ENCODE results near the gene GPR55. TPM values are rescaled to one million over a fixed set of nuclear protein-coding genes. Genes with fewer than 3 reads are reported as not detected.
A peak's percentile ranks its signal among the peaks of the same experiment; 100 is the strongest.

Gene GPR55
- total RNA-seq, 1 donor from 2014 or later: not detected

DNA sequence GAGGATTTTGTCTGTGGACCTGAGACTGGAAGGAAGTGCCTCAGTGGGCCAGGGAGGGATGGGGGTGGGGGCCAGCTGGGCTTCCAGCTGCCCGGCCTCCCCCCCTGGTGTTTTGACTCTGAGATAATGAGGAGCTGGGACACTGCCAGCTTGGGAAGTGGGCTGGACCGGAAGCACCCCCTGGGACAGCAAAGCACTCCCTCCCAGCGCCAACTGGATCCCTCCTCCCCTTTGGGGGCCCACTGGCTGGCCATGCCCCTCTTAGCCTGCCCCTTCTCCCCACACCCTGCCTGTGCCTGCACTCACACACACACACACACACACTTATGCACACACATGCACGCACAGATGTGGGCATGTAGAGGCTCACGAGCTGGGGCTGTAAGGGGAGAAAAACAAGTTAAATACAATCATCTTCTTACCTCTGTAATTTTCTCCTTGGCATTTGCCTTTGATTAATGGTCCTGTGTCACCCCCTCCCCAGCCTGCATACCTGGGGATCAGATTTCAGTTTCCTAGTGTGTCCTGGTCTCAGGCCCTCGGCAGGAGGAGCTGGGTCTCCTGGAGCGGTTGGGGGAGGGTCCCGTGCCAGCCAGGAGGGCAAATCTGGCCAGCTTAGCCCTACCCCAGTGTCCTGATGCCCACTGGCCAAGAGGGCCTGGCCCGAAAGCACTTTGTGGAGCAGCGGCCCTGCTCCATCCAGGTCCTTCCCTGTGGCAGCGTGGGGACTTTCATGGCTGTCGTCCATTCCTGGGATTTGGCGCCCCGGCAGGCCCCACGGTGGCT, 56.7 kb downstream of the GPR55 start:
- Mint-ChIP-seq H3K4me1 (ENCODE audit: low read depth, unreplicated experiment) (peaks cover 51% of the 10 kb centered on the region), H3K4me3 (ENCODE audit: unreplicated experiment) (peak overlapping the region; percentile 79), H3K36me3 (ENCODE audit: low read depth, unreplicated experiment) (peaks cover 6% of the 10 kb centered on the region), H3K27ac (ENCODE audit: unreplicated experiment) (peak overlapping the region; percentile 72), H3K27me3 (ENCODE audit: low read depth, unreplicated experiment) (peaks cover 3% of the 10 kb centered on the region), H3K9me3 (ENCODE audit: unreplicated experiment) (no peaks in the 10 kb centered on the region)
- Histone ChIP-seq H3K79me2 (ENCODE audit: insufficient read depth, low read length) (peaks cover 23% of the 10 kb centered on the region), H3K36me3 (ENCODE audit: insufficient read depth, low read length) (no peaks in the 10 kb centered on the region), H3K4me1 (ENCODE audit: insufficient read depth, low read length) (peaks cover 33% of the 10 kb centered on the region), H3K9ac (ENCODE audit: low read length) (peak overlapping the region; percentile 10), H3K27me3 (ENCODE audit: insufficient read depth, low read length) (no peaks in the 10 kb centered on the region), H3K27ac (ENCODE audit: low read depth, low read length) (no peak overlapping the region), H2AFZ (ENCODE audit: low read depth, low read length) (no peak overlapping the region), H3K9me3 (ENCODE audit: insufficient read depth, low read depth, low read length) (no peaks in the 10 kb centered on the region), H3K4me3 (ENCODE audit: insufficient read depth, low read depth, low read length) (no peak overlapping the region), H3K4me2 (ENCODE audit: low read length) (peak overlapping the region; percentile 16), H4K20me1 (ENCODE audit: insufficient read depth, low read length) (peaks cover 68% of the 10 kb centered on the region)
- no peak for FAIRE-seq
- no peak for TF ChIP-seq EZH2 (IDR thresholded peaks at IDR 0.05; ENCODE audit: insufficient read depth, low read length)
- TF ChIP-seq, protein P1, sequence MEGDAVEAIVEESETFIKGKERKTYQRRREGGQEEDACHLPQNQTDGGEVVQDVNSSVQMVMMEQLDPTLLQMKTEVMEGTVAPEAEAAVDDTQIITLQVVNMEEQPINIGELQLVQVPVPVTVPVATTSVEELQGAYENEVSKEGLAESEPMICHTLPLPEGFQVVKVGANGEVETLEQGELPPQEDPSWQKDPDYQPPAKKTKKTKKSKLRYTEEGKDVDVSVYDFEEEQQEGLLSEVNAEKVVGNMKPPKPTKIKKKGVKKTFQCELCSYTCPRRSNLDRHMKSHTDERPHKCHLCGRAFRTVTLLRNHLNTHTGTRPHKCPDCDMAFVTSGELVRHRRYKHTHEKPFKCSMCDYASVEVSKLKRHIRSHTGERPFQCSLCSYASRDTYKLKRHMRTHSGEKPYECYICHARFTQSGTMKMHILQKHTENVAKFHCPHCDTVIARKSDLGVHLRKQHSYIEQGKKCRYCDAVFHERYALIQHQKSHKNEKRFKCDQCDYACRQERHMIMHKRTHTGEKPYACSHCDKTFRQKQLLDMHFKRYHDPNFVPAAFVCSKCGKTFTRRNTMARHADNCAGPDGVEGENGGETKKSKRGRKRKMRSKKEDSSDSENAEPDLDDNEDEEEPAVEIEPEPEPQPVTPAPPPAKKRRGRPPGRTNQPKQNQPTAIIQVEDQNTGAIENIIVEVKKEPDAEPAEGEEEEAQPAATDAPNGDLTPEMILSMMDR (IDR thresholded peaks at IDR 0.05; ENCODE audit: insufficient read depth, low read depth, low read length): no peak
- DNase-seq (ENCODE audit: low read depth): no peak

DNA sequence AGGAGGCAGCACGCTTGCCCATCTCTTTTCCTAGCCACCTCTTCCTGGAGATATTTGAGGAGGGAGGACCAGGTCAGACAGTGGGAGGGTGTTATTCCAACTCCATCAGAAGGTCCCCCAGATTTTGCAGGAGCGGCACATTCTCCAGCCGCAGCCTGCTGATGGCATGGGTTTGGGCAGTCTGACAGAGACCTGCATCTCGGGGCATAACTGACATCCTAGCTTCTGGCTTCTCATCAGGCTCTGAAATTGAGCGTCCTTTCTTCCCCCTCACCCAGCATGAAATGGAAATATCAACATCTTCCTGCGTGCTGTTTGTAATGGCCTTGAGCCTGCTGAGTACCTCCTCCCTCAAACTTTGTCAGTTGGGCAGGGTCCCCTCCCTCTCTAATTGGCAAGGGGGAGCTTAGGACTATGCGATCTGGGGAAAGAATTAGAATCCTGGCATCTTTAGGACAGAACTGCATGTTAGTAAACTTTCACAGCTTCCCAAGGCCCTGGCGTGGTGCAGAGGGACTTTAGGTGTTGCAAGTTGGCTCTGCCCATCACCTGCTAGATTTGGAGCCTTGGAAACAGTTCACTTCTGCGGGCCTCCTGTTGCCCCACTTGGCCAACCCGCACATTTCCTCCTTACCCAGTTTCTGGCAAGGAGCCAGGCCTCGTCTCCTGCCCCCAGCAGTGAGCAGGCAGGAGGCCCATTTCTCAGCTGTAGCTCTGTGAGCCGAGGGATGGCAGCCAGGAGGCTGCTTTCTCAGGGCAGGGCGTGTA, 58.1 kb downstream of the GPR55 start:
- DNase-seq (ENCODE audit: low read depth): no peak
- no peak for FAIRE-seq
- TF ChIP-seq, protein P1 (IDR thresholded peaks at IDR 0.05; ENCODE audit: insufficient read depth, low read depth, low read length): no peak
- no peak for TF ChIP-seq EZH2 (IDR thresholded peaks at IDR 0.05; ENCODE audit: insufficient read depth, low read length)
- H3K27ac ChIP-seq (ENCODE audit: low read depth, low read length): no peak overlapping the region
- no peak overlapping the region for H2AFZ ChIP-seq (ENCODE audit: low read depth, low read length)
- peaks cover 33% of the 10 kb centered on the region for H3K4me1 ChIP-seq (ENCODE audit: insufficient read depth, low read length)
- H3K9me3 Mint-ChIP-seq (ENCODE audit: unreplicated experiment): no peaks in the 10 kb centered on the region
- H3K4me3 ChIP-seq (ENCODE audit: insufficient read depth, low read depth, low read length): no peak overlapping the region
- peaks cover 56% of the 10 kb centered on the region for H4K20me1 ChIP-seq (ENCODE audit: insufficient read depth, low read length)
- H3K4me2 ChIP-seq (ENCODE audit: low read length): peak overlapping the region; percentile 93
- H3K27me3 ChIP-seq (ENCODE audit: insufficient read depth, low read length): peaks cover 6% of the 10 kb centered on the region
- peaks cover 20% of the 10 kb centered on the region for H3K79me2 ChIP-seq (ENCODE audit: insufficient read depth, low read length)
- H3K4me3 Mint-ChIP-seq (ENCODE audit: unreplicated experiment): peak overlapping the region; percentile 91
- peak overlapping the region; percentile 77 for H3K27ac Mint-ChIP-seq (ENCODE audit: unreplicated experiment)
- peaks cover 14% of the 10 kb centered on the region for H3K27me3 Mint-ChIP-seq (ENCODE audit: low read depth, unreplicated experiment)
- H3K9ac ChIP-seq (ENCODE audit: low read length): no peak overlapping the region
- H3K36me3 Mint-ChIP-seq (ENCODE audit: low read depth, unreplicated experiment): peaks cover 3% of the 10 kb centered on the region
- peaks cover 45% of the 10 kb centered on the region for H3K4me1 Mint-ChIP-seq (ENCODE audit: low read depth, unreplicated experiment)
- H3K9me3 ChIP-seq (ENCODE audit: insufficient read depth, low read depth, low read length): no peaks in the 10 kb centered on the region
- no peaks in the 10 kb centered on the region for H3K36me3 ChIP-seq (ENCODE audit: insufficient read depth, low read length)

Measured in astrocyte (in vitro differentiated cells and primary cell).